Thyroid gland (tissue), 4 donors: ENCODE measurements around the gene ZNF493.

ENCODE experiments used
- CTCF ChIP-seq, 6 experiments: fragments of 200-600 bp in 3 of 6; fragments of 450-650 bp in 3 of 6; sonication (generic) in 3 of 6; IDR thresholded peaks; one replicate each; pipeline ENCODE4 v1.5.1; 2016 to 2019; ENCODE audit warnings: antibody characterized with exemption in 6 of 6, mild to moderate bottlenecking in 2 of 6, inconsistent platforms in 1 of 6, moderate library complexity in 1 of 6
- POLR2A ChIP-seq, 2 donors: fragments of 450-650 bp; IDR thresholded peaks; one replicate each; pipeline ENCODE4 v1.6.1; 2017; ENCODE audit warnings: antibody characterized with exemption in 2 of 2, mild to moderate bottlenecking in 2 of 2, moderate library complexity in 1 of 2

DNA sequence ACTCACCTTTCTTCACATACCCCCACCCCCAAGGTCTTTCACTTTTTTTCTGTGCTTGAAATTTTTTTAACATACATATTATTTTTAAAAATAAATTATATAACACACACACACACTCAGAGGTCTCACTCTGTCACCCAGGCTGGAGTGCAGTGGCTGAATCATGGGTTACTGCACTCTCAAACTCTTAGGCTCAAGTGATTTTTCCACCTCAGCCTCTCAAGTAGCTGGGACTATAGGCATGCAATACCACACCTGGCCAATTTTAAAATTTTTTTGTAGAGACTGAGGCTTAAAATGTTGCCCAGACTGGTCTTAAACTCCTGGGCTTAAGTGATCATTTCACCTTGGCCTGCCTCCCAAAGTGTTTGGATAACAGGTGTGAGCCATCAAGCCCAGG lies 75.6 kb downstream of the ZNF493 start:
- peak in 2 of 6 experiments; percentile 16 to 26 for TF ChIP-seq CTCF (IDR thresholded peaks at IDR 0.05)
- no peak for TF ChIP-seq POLR2A (IDR thresholded peaks at IDR 0.05)
